ENCODE results near the gene ZSCAN5B.
"Not testable (repeated sequence)": the region's sequence is repeated elsewhere in the genome, so short reads cannot be mapped to it uniquely, and the experiment has no call there.

ZSCAN5B gene

GRCh38 chr19:56177564-56178243 is 19.9 kb downstream of the ZSCAN5B start:
- Histone ChIP-seq H3K4me3 (ENCODE audit: low read depth in 1 of 2, low read length in 2 of 2) (no peak overlapping the region), H4K20me1 (ENCODE audit: insufficient read depth, low read length) (no peaks in the 10 kb centered on the region), H3K9ac (ENCODE audit: low read depth, low read length) (no peak overlapping the region), H3K79me2 (ENCODE audit: insufficient read depth, low read length) (no peaks in the 10 kb centered on the region), H3K4me1 (ENCODE audit: insufficient read depth, low read length) (no peaks in the 10 kb centered on the region), H3K27me3 (ENCODE audit: insufficient read depth, low read length, poor library complexity) (no peaks in the 10 kb centered on the region), H2AFZ (ENCODE audit: low read depth, low read length) (no peak overlapping the region), H3K36me3 (ENCODE audit: insufficient read depth, low read length) (no peaks in the 10 kb centered on the region), H3K9me3 (ENCODE audit: insufficient read depth, low read length, severe bottlenecking) (no peaks in the 10 kb centered on the region), H3K27ac (ENCODE audit: low read length) (no peak overlapping the region), H3K4me2 (ENCODE audit: insufficient read depth, low read length) (no peak overlapping the region)
- no peak for TF ChIP-seq EZH2 (IDR thresholded peaks at IDR 0.05; ENCODE audit: borderline replicate concordance, low read depth, low read length, severe bottlenecking)
- TF ChIP-seq CTCF (IDR thresholded peaks at IDR 0.05; ENCODE audit: borderline replicate concordance, extremely low read depth, low read length, poor library complexity, severe bottlenecking) = no peak
- no peak for DNase-seq
- no peak for ATAC-seq (ENCODE audit: insufficient read depth, low read depth)

DNA sequence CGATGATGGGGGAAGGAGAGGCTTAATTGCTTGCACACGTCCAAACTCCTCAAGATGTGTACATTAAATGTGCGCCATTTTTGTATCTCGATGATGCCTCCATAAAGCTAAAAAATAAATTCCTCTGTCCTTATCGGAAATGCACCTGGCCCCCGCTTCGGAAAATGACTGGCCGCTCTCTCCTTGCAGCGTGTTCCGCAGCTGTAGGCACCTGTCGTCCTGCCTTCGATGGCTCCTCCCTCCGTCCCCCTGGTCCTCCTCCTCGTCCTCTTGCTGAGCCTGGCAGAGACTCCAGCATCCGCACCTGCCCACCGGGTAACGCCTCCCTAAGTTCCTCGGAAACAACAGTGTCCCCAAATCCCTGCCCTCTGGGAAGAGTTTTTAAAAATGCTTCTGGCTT is 20.7 kb downstream of the ZSCAN5B start:
- no peaks in the 10 kb centered on the region for H3K27me3 ChIP-seq (ENCODE audit: insufficient read depth, low read length, poor library complexity)
- H3K79me2 ChIP-seq (ENCODE audit: insufficient read depth, low read length) = no peaks in the 10 kb centered on the region
- TF ChIP-seq EZH2 (IDR thresholded peaks at IDR 0.05; ENCODE audit: borderline replicate concordance, low read depth, low read length, severe bottlenecking) (no peak), CTCF (IDR thresholded peaks at IDR 0.05; ENCODE audit: borderline replicate concordance, extremely low read depth, low read length, poor library complexity, severe bottlenecking) (no peak)
- no peaks in the 10 kb centered on the region for H4K20me1 ChIP-seq (ENCODE audit: insufficient read depth, low read length)
- no peak overlapping the region for H3K9ac ChIP-seq (ENCODE audit: low read depth, low read length)
- DNase-seq (no peak), ATAC-seq (ENCODE audit: insufficient read depth, low read depth) (no peak)
- H3K27ac ChIP-seq (ENCODE audit: low read length) = no peak overlapping the region
- no peak overlapping the region for H3K4me3 ChIP-seq (ENCODE audit: low read depth in 1 of 2, low read length in 2 of 2)
- no peaks in the 10 kb centered on the region for H3K36me3 ChIP-seq (ENCODE audit: insufficient read depth, low read length)
- no peak overlapping the region for H3K4me2 ChIP-seq (ENCODE audit: insufficient read depth, low read length)
- no peaks in the 10 kb centered on the region for H3K4me1 ChIP-seq (ENCODE audit: insufficient read depth, low read length)
- no peaks in the 10 kb centered on the region for H3K9me3 ChIP-seq (ENCODE audit: insufficient read depth, low read length, severe bottlenecking)
- H2AFZ ChIP-seq (ENCODE audit: low read depth, low read length) = no peak overlapping the region

DNA sequence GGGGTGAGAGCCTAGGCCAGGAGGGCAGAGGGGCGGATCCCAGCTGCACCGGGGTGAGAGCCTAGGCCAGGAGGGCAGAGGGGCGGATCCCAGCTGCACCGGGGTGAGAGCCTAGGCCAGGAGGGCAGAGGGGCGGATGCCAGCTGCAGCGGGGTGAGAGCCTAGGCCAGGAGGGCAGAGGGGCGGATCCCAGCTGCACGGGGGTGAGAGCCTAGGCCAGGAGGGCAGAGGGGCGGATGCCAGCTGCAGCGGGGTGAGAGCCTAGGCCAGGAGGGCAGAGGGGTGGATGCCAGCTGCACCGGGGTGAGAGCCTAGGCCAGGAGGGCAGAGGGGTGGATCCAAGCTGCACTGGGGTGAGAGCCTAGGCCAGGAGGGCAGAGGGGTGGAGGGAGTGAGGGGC is 21.3 kb downstream of the ZSCAN5B start:
- not testable (repeated sequence) for H3K9me3 ChIP-seq (ENCODE audit: insufficient read depth, low read length, severe bottlenecking); H3K27ac ChIP-seq (ENCODE audit: low read length); DNase-seq; ATAC-seq (ENCODE audit: insufficient read depth, low read depth); H3K9ac ChIP-seq (ENCODE audit: low read depth, low read length); H3K4me3 ChIP-seq (ENCODE audit: low read depth in 1 of 2, low read length in 2 of 2); H3K36me3 ChIP-seq (ENCODE audit: insufficient read depth, low read length); H3K4me1 ChIP-seq (ENCODE audit: insufficient read depth, low read length); H3K27me3 ChIP-seq (ENCODE audit: insufficient read depth, low read length, poor library complexity); H4K20me1 ChIP-seq (ENCODE audit: insufficient read depth, low read length); H2AFZ ChIP-seq (ENCODE audit: low read depth, low read length); H3K79me2 ChIP-seq (ENCODE audit: insufficient read depth, low read length); H3K4me2 ChIP-seq (ENCODE audit: insufficient read depth, low read length)

DNA sequence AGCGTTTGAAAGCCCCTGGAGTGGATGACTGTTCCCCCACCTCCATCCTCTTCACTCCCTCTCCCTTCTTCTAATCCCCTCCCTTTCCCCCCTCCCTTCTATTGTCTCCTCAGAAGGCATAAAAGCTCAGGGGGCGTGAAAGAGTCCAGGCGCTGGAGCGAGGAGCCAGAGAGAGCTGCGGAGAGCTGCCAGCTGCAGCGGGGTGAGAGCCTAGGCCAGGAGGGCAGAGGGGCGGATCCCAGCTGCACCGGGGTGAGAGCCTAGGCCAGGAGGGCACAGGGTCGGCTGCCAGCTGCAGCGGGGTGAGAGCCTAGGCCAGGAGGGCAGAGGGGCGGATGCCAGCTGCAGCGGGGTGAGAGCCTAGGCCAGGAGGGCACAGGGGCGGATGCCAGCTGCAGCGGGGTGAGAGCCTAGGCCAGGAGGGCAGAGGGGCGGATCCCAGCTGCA is 21.7 kb downstream of the ZSCAN5B start, which contains the start of gene GALP:
GALP (plus strand) TSS at position 148 of the 447 bp plus-strand sequence. CDS start 1,101 bp downstream, outside the sequence.
- not testable (repeated sequence) for H3K4me2 ChIP-seq (ENCODE audit: insufficient read depth, low read length); H3K36me3 ChIP-seq (ENCODE audit: insufficient read depth, low read length); H4K20me1 ChIP-seq (ENCODE audit: insufficient read depth, low read length); H3K79me2 ChIP-seq (ENCODE audit: insufficient read depth, low read length); ATAC-seq (ENCODE audit: insufficient read depth, low read depth); H3K4me3 ChIP-seq (ENCODE audit: low read depth in 1 of 2, low read length in 2 of 2); H3K27ac ChIP-seq (ENCODE audit: low read length); DNase-seq; H3K9ac ChIP-seq (ENCODE audit: low read depth, low read length); H3K9me3 ChIP-seq (ENCODE audit: insufficient read depth, low read length, severe bottlenecking); H3K27me3 ChIP-seq (ENCODE audit: insufficient read depth, low read length, poor library complexity); H2AFZ ChIP-seq (ENCODE audit: low read depth, low read length); H3K4me1 ChIP-seq (ENCODE audit: insufficient read depth, low read length)
